UCSD-AML1 (cell line): ENCODE measurements around the gene TMPRSS11B.
"Not testable (repeated sequence)": the region's sequence is repeated elsewhere in the genome, so short reads cannot be mapped to it uniquely, and the experiment has no call there.

Experiments used
- DNase-seq: peaks from one replicate; lab custom pipeline; 2025; ENCODE audit not compliant: unreplicated experiment; lab: John Stamatoyannopoulos, UW

The TMPRSS11B gene

GRCh38 chr4:68245594-68245993 lies at the start of gene TMPRSS11B:
TSS of gene TMPRSS11B (minus strand) at chr4:68245694. CDS start at chr4:68245558, 136 bp downstream.
- DNase-seq: no peak

- DNase-seq: no peak
Observed at GRCh38 chr4:68291256-68291655, 45.8 kb upstream of the TMPRSS11B start.

- no peak for DNase-seq
Observed at GRCh38 chr4:68288393-68288740, 42.9 kb upstream of the TMPRSS11B start.

GRCh38 chr4:68287704-68288392 lies 42.4 kb upstream of the TMPRSS11B start:
- DNase-seq: no peak

GRCh38 chr4:68283714-68284113 lies 38.2 kb upstream of the TMPRSS11B start:
- no peak for DNase-seq

- DNase-seq: no peak
Observed at GRCh38 chr4:68283095-68283494, 37.6 kb upstream of the TMPRSS11B start.

GRCh38 chr4:68281796-68282740 lies 36.6 kb upstream of the TMPRSS11B start:
- DNase-seq: not testable (repeated sequence)

- DNase-seq: no peak
Observed at GRCh38 chr4:68278029-68278428, 32.5 kb upstream of the TMPRSS11B start.

GRCh38 chr4:68277627-68278026 lies 32.1 kb upstream of the TMPRSS11B start:
- no peak for DNase-seq

GRCh38 chr4:68272860-68273259 lies 27.4 kb upstream of the TMPRSS11B start:
- DNase-seq: no peak

- DNase-seq: no peak
Observed at GRCh38 chr4:68272380-68272779, 26.9 kb upstream of the TMPRSS11B start.

GRCh38 chr4:68271851-68272357 lies 26.4 kb upstream of the TMPRSS11B start:
- DNase-seq: no peak

- no peak for DNase-seq
Observed at GRCh38 chr4:68267433-68267944, 22.0 kb upstream of the TMPRSS11B start.

GRCh38 chr4:68264875-68265565 lies 19.5 kb upstream of the TMPRSS11B start:
- DNase-seq: no peak

GRCh38 chr4:68259191-68259590 lies 13.7 kb upstream of the TMPRSS11B start:
- no peak for DNase-seq

GRCh38 chr4:68257719-68258118 lies 12.2 kb upstream of the TMPRSS11B start:
- DNase-seq: no peak

GRCh38 chr4:68256284-68256683 lies 10.8 kb upstream of the TMPRSS11B start:
- no peak for DNase-seq

GRCh38 chr4:68250151-68250930 lies 4.8 kb upstream of the TMPRSS11B start:
- no peak for DNase-seq

- no peak for DNase-seq
Observed at GRCh38 chr4:68249434-68249833, 3.9 kb upstream of the TMPRSS11B start.

- no peak for DNase-seq
Observed at GRCh38 chr4:68240620-68241019, 4.9 kb downstream of the TMPRSS11B start.
